ENCODE data around the gene ACAD9.

GRCh38 chr3:128855569-128855968, 23.9 kb upstream of the ACAD9 start:
- TF ChIP-seq POLR2A (IDR thresholded peaks at IDR 0.05; ENCODE audit: low read depth, low read length), result no peak
- no peak for TF ChIP-seq SRF (IDR thresholded peaks at IDR 0.05; ENCODE audit: low read depth in 2 of 2, low read length in 2 of 2)
- TF ChIP-seq EZH2 (IDR thresholded peaks at IDR 0.05; ENCODE audit: borderline replicate concordance, control insufficient read depth, low read depth, low read length), result no peak
- no peak for TF ChIP-seq CREM (IDR thresholded peaks at IDR 0.05; ENCODE audit: low read depth)
- no peak for TF ChIP-seq PKNOX1 (IDR thresholded peaks at IDR 0.05)
- TF ChIP-seq CTCF (IDR thresholded peaks at IDR 0.05 in 2 of 3, conservative IDR thresholded peaks at IDR 0.05 in 1 of 3; ENCODE audit: control insufficient read depth in 2 of 3, extremely low read depth in 1 of 3, insufficient read depth in 1 of 3, low read depth in 3 of 3, low read length in 3 of 3), result no peak
- TF ChIP-seq CHD2 (IDR thresholded peaks at IDR 0.05; ENCODE audit: borderline replicate concordance, low read depth, low read length), result no peak
- TF ChIP-seq ESRRA (IDR thresholded peaks at IDR 0.05; ENCODE audit: low read length), result no peak
- TF ChIP-seq YY1 (IDR thresholded peaks at IDR 0.05; ENCODE audit: low read depth, low read length), result no peak
- TF ChIP-seq EED (IDR thresholded peaks at IDR 0.05; ENCODE audit: low read depth), result no peak
- no peak for TF ChIP-seq REST (IDR thresholded peaks at IDR 0.05; ENCODE audit: low read depth, low read length)
- TF ChIP-seq DPF2 (IDR thresholded peaks at IDR 0.05), result no peak
- TF ChIP-seq FOXK2 (IDR thresholded peaks at IDR 0.05), result no peak

Data from GM12878 (cell line).